HG02870 (cell line): ENCODE data around the gene UCHL3.
"Not testable (repeated sequence)": the region's sequence is repeated elsewhere in the genome, so short reads cannot be mapped to it uniquely, and the experiment has no call there.

Source experiments
- ATAC-seq: cut with Tn5 transposase; IDR thresholded peaks from one replicate; pipeline ENCODE4 v1.9.1; 2021; ENCODE audit warnings: mild to moderate bottlenecking, moderate library complexity; ENCODE audit not compliant: unreplicated experiment

The UCHL3 gene

GRCh38 chr13:75549262-75550158 is at the start of gene UCHL3:
TSS of gene UCHL3 (plus strand) at chr13:75549791. CDS start at chr13:75549821, 30 bp downstream.
- ATAC-seq, result peak; percentile 96

DNA sequence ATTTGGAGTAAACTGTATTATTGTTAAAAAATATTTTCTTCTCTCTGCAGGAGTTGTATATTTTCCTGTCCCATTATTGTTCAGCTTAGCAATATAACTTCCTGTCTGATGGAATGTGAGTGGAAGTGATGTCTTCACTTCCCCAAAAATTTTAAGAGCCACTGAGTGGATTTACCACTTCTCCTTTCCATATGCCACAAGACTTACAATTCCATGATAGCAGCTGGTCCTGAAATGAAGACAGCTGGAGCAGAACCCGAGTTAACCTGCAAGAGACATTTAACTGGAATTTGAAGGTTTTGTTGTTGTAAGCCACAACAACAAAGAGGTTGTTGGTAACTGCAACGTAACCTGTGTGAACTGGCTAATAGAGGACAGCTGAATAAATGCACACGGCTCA is 44.3 kb upstream of the UCHL3 start:
- peak; percentile 11 for ATAC-seq

- ATAC-seq, result no peak
These were observed 43.6 kb upstream of the UCHL3 start for GRCh38 chr13:75506018-75506417.

GRCh38 chr13:75507027-75508001 is 42.3 kb upstream of the UCHL3 start:
- no peak for ATAC-seq

GRCh38 chr13:75508002-75508548 is 41.5 kb upstream of the UCHL3 start:
- ATAC-seq, result no peak

DNA sequence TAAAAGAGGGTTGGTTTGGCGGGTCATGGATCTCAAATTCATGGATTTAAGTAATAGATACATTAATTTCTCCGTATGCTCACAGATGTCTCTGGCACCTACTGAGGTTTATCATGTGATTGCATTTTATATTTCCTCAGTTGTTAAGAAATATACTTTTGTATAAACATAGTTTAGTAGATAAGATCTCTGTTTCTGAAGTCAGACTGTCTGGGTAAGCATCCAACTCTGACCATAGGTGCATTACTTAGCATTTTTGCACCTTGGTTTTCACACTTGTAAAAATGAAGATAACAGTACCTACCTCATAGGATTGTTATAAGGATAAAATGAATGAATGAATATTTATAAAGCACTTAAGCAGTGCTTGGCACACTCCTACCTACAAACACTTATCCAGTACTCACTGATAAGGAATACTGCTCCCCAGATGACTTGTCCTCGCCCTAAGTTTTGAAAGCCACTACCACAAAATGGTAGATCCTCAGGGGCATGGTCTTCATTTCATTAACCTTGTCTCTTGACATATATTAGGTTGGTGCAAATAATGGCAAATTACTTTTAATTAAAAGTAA is 38.5 kb upstream of the UCHL3 start:
- ATAC-seq, result no peak

DNA sequence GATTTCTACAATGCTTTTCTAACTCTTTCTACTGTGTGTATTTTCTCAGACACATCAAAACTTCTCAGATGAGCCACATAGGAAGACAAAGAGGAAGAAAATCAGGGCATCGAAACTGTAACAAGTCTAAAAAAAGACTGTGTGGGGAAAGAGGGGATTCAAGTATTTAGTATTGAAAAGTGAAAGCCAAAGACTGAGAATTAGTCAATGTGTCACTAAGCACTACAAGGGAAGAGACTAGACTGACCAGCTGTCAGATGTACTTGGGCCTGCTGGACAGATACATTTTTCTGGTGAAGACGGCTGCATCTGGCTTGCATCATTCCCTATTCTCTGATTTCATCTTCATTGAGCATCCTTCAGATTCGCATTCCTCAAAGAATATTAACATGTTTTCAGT is 37.3 kb upstream of the UCHL3 start:
- peak; percentile 91 for ATAC-seq

- ATAC-seq, result no peak
These were observed 36.3 kb upstream of the UCHL3 start for GRCh38 chr13:75513271-75513670.

GRCh38 chr13:75514080-75514995 is 35.3 kb upstream of the UCHL3 start:
- ATAC-seq, result peak; percentile 35

- no peak for ATAC-seq
These were observed 31.0 kb upstream of the UCHL3 start for GRCh38 chr13:75518439-75519088.

DNA sequence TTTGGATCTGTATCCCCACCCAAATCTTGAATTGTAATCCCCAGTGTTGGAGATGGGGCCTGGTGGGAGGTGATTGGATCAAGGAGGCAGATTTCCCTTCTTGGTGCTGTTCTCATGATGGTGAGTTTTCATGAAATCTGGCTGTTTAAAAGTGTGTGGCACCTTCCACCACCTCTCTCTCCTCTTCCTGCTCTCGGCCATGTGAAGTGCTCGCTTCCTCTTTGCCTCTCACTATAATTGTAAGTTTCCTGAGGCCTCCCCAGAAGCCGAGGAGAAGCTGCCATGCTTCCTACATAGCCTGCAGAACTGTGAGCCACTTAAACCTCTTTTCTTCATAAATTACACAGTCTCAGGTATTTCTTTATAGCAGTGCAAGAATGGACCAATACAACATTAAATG is 27.6 kb upstream of the UCHL3 start:
- ATAC-seq, result no peak

- no peak for ATAC-seq
These were observed 19.0 kb upstream of the UCHL3 start for GRCh38 chr13:75530549-75530961.

DNA sequence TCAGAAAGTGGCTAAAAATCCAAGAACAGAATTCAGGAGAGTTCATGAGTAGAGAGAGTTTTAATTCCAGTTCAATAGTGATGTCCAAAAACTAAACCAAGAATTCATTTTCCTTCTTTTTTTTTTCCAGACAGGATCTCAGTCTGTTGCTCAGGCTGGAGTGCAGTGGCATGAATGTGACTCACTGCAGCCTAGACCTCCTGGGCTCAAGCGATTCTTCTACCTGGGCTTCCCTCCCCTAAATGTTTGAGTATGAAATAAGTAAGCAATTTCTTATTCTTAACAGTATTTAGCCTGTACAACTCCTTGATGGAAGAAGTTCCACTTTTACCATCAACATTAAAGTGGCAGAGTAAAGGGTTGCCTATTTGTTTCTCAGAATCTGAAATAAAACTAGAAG is 15.7 kb upstream of the UCHL3 start:
- ATAC-seq, result no peak

GRCh38 chr13:75537401-75538365 is 11.9 kb upstream of the UCHL3 start, which contains the start of gene COMMD6:
TSS of gene COMMD6 (minus strand) at chr13:75537841. CDS start at chr13:75537805, 36 bp downstream.
- ATAC-seq, result peak; percentile 91

DNA sequence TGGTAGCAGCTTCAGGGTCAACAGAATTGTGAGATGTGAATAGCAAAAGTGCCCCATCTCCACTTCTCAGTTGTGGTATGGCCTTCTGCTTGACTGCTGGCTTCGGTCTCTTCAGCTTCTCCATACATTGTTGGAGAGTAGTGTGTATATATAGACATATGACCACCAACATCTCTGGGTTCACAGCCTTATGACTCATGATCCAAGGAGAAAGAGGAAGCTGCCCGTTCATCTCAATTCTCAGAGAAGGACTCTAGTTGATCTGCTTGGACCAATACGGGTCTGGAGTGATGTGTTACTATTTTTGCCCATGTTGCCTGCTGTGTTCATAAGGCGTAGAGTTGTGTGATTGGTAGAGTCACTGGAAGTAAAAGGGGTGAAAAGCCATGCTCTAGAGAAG is 8.3 kb upstream of the UCHL3 start:
- ATAC-seq, result no peak

DNA sequence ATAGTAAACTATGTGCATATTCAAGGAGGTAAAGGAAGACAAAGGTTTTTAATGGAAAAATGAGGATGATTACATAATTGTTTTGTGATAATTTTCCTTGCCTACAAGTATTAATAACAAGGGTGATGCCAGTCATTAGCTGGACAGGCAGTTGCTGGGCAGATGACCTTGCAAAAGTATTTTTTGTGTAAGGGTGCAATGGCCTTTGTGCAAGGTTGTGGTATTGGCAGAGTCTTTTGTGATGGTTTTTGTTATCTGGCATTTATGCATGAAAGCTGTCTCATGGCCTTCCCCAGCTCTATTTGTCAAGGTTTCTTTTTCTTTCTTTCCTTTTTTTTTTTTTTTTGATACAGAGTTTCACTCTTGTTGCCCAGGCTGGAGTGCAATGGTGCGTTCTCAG is 7.6 kb upstream of the UCHL3 start:
- no peak for ATAC-seq

DNA sequence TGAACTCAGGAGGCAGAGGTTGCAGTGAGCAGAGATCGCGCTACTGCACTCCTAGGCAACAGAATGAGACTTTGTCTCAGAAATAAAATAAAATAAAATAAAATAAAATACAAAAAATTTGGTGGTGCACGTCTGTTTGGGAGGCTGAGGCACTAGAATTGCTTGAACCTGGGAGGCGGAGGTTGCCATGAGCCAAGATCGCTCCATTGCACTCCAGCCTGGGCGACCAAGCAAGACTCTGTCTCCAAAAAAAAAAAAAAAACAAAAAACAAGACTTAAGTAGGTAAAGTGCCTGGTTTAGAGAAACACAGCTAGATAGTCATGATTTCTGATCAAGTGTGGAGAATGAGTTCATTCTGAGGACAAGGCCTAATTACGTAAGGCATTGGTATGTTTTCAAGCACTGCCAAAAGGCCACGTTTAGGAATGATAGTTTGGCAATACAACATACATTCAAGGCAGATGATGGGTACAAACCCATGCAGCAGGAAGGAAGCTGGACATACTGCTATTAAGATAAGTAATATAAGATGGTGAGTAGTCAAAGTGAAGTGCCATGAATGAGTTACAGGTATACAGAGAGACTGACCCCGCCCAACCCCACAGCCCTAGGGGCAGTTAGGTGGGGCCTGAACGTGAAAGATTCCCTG is 4.8 kb upstream of the UCHL3 start:
- no peak for ATAC-seq

DNA sequence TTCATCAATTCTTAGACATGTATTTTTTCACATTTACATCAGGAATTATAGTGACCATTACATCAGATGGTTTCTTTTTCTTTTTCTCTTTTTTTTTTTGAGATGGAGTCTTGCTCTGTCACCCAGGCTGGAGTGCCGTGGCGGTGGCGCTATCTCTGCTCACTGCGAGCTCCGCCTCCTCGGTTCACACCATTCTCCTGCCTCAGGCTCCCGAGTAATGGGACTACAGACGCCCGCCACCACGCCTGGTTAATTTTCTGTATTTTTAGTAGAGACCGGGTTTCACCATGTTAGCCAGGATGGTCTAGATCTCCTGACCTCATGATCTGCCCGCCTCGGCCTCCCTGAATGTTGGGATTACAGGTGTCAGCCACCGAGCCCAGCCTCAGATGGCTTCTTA is 4.2 kb upstream of the UCHL3 start:
- ATAC-seq, result not testable (repeated sequence)
